Measurements from ENCODE around the gene RPL7A. TPM values are rescaled to one million over a fixed set of nuclear protein-coding genes. Genes with fewer than 3 reads are reported as not detected.

RPL7A gene
- total and polyA plus RNA-seq, 2 of the 13 experiments (the other 11 are each of a cell fraction or from before 2014, with no cell fraction given): 2,401 to 2,938 TPM

- TF ChIP-seq NR1H2 (CRISPR knock-in tag; IDR thresholded peaks at IDR 0.05; ENCODE audit: borderline replicate concordance, low read depth) (peak; percentile 37; the same call in 1 of the 2 replicates), ZBTB43 (CRISPR knock-in tag; conservative IDR thresholded peaks at IDR 0.05) (peak; percentile 58; the same call in 1 of the 2 replicates), MAFG (CRISPR knock-in tag; IDR thresholded peaks at IDR 0.05) (no peak; the same call in 1 of the 2 replicates), ZNF264 (CRISPR knock-in tag; IDR thresholded peaks at IDR 0.05) (peak; percentile 79), ZNF512B (CRISPR knock-in tag; IDR thresholded peaks at IDR 0.05; ENCODE audit: borderline replicate concordance) (no peak), ZZZ3 (CRISPR knock-in tag; IDR thresholded peaks at IDR 0.05; ENCODE audit: borderline replicate concordance) (peak; percentile 89), ZNF281 (CRISPR knock-in tag; IDR thresholded peaks at IDR 0.05; ENCODE audit: borderline replicate concordance) (no peak), ZNF782 (CRISPR knock-in tag; IDR thresholded peaks at IDR 0.05; ENCODE audit: borderline replicate concordance) (0 out of 2 replicates have a peak, but pooled peaks have one; percentile 42), ZBTB38 (CRISPR knock-in tag; IDR thresholded peaks at IDR 0.05) (peak; percentile 97), ZNF562 (CRISPR knock-in tag; IDR thresholded peaks at IDR 0.05; ENCODE audit: borderline replicate concordance) (no peak), HOXA9 (CRISPR knock-in tag; IDR thresholded peaks at IDR 0.05; ENCODE audit: borderline replicate concordance) (0 out of 2 replicates have a peak, but pooled peaks have one; percentile 26), ZNF552 (CRISPR knock-in tag; IDR thresholded peaks at IDR 0.05; ENCODE audit: borderline replicate concordance) (no peak; the same call in 1 of the 2 replicates), ZNF235 (CRISPR knock-in tag; IDR thresholded peaks at IDR 0.05; ENCODE audit: borderline replicate concordance) (peak; percentile 64; the same call in 1 of the 2 replicates), ZNF615 (CRISPR knock-in tag; IDR thresholded peaks at IDR 0.05; ENCODE audit: borderline replicate concordance) (no peak), ZBTB7B (CRISPR knock-in tag; IDR thresholded peaks at IDR 0.05) (no peak), HNF4G (IDR thresholded peaks at IDR 0.05; ENCODE audit: borderline replicate concordance, low read depth, low read length) (no peak), HNF4G (CRISPR knock-in tag; IDR thresholded peaks at IDR 0.05; ENCODE audit: borderline replicate concordance, low read depth) (0 out of 2 replicates have a peak, but pooled peaks have one; percentile 20), ZNF510 (CRISPR knock-in tag; IDR thresholded peaks at IDR 0.05; ENCODE audit: low read depth) (peak; percentile 95; the same call in 1 of the 2 replicates), ZNF709 (CRISPR knock-in tag; IDR thresholded peaks at IDR 0.05) (peak; percentile 72), E2F1 (CRISPR knock-in tag; IDR thresholded peaks at IDR 0.05) (peak; percentile 86)
Observed at GRCh38 chr9:133335924-133336811, 11.8 kb upstream of the RPL7A start, which contains the start of gene SURF6 (continued).

Data from HepG2 (cell line).